Measurements from ENCODE around the gene DPYD. TPM values are rescaled to one million over a fixed set of nuclear protein-coding genes. Genes with fewer than 3 reads are reported as not detected.

Gene DPYD
- total RNA-seq, 2 experiments from 2014 or later, result 62.9 to 63.5 TPM

- Mint-ChIP-seq H3K27ac (no peak overlapping the region), H3K4me1 (no peaks in the 10 kb centered on the region), H3K9me3 (no peaks in the 10 kb centered on the region), H3K27me3 (no peaks in the 10 kb centered on the region), H3K36me3 (ENCODE audit: low read depth) (peaks cover 4% of the 10 kb centered on the region), H3K4me3 (no peak overlapping the region)
- POLR2A ChIA-PET, result interaction anchor here (0.7 kb wide), 1 partner anchor 55 kb away, joined by 3 read pairs; no protein-coding TSS in a partner anchor
- no peak for DNase-seq
- CTCF ChIA-PET, result no interaction called here
Measured at GRCh38 chr1:97740891-97741290, 179.9 kb downstream of the DPYD start.

- DNase-seq, result no peak
- no peaks in the 10 kb centered on the region for H3K9me3 Mint-ChIP-seq
- POLR2A ChIA-PET, result no interaction called here
- no peaks in the 10 kb centered on the region for H3K4me1 Mint-ChIP-seq
- no peak overlapping the region for H3K4me3 Mint-ChIP-seq
- no peaks in the 10 kb centered on the region for H3K27me3 Mint-ChIP-seq
- no peak overlapping the region for H3K27ac Mint-ChIP-seq
- CTCF ChIA-PET, result no interaction called here
- H3K36me3 Mint-ChIP-seq (ENCODE audit: low read depth), result peaks cover 6% of the 10 kb centered on the region
Measured at GRCh38 chr1:97739596-97740103, 181.2 kb downstream of the DPYD start.

GRCh38 chr1:97738270-97738669 lies 182.6 kb downstream of the DPYD start:
- Mint-ChIP-seq H3K9me3 (no peaks in the 10 kb centered on the region), H3K4me3 (no peak overlapping the region), H3K36me3 (ENCODE audit: low read depth) (peaks cover 6% of the 10 kb centered on the region), H3K27ac (no peak overlapping the region), H3K4me1 (no peaks in the 10 kb centered on the region), H3K27me3 (no peaks in the 10 kb centered on the region)
- CTCF ChIA-PET, result interaction anchor here (0.6 kb wide), 1 partner anchor 186 kb away, joined by 4 read pairs; no protein-coding TSS in a partner anchor
- DNase-seq, result no peak
- POLR2A ChIA-PET, result no interaction called here

GRCh38 chr1:97730271-97730670 lies 190.6 kb downstream of the DPYD start:
- Mint-ChIP-seq H3K36me3 (ENCODE audit: low read depth) (no peaks in the 10 kb centered on the region), H3K27ac (no peak overlapping the region), H3K4me1 (no peaks in the 10 kb centered on the region), H3K27me3 (no peaks in the 10 kb centered on the region), H3K4me3 (no peak overlapping the region), H3K9me3 (no peaks in the 10 kb centered on the region)
- ChIA-PET CTCF (no interaction called here), POLR2A (no interaction called here)
- DNase-seq, result no peak

GRCh38 chr1:97728436-97728835 lies 192.4 kb downstream of the DPYD start:
- peaks cover 9% of the 10 kb centered on the region for H3K9me3 Mint-ChIP-seq
- POLR2A ChIA-PET, result no interaction called here
- no peaks in the 10 kb centered on the region for H3K4me1 Mint-ChIP-seq
- no peak overlapping the region for H3K4me3 Mint-ChIP-seq
- peaks cover 5% of the 10 kb centered on the region for H3K36me3 Mint-ChIP-seq (ENCODE audit: low read depth)
- no peak overlapping the region for H3K27ac Mint-ChIP-seq
- CTCF ChIA-PET, result no interaction called here
- no peak for DNase-seq
- no peaks in the 10 kb centered on the region for H3K27me3 Mint-ChIP-seq

- no peak overlapping the region for H3K27ac Mint-ChIP-seq
- ChIA-PET POLR2A (interaction anchor here (0.6 kb wide), 1 partner anchor 321 kb away, joined by 12 read pairs; no protein-coding TSS in a partner anchor), CTCF (no interaction called here)
- no peaks in the 10 kb centered on the region for H3K4me1 Mint-ChIP-seq
- no peaks in the 10 kb centered on the region for H3K27me3 Mint-ChIP-seq
- peaks cover 9% of the 10 kb centered on the region for H3K9me3 Mint-ChIP-seq
- H3K36me3 Mint-ChIP-seq (ENCODE audit: low read depth), result peaks cover 5% of the 10 kb centered on the region
- H3K4me3 Mint-ChIP-seq, result no peak overlapping the region
- no peak for DNase-seq
Measured at GRCh38 chr1:97727029-97727428, 193.8 kb downstream of the DPYD start.

- CTCF ChIA-PET, result no interaction called here
- Mint-ChIP-seq H3K27me3 (no peaks in the 10 kb centered on the region), H3K4me1 (no peaks in the 10 kb centered on the region)
Measured at GRCh38 chr1:97726386-97726785, 194.4 kb downstream of the DPYD start.

GRCh38 chr1:97721221-97721620 lies 199.6 kb downstream of the DPYD start:
- CTCF ChIA-PET, result no interaction called here

More at GRCh38 chr1:97726386-97726785, 194.4 kb downstream of the DPYD start:
- Mint-ChIP-seq H3K36me3 (ENCODE audit: low read depth) (peaks cover 5% of the 10 kb centered on the region), H3K9me3 (peaks cover 9% of the 10 kb centered on the region), H3K4me3 (no peak overlapping the region), H3K27ac (no peak overlapping the region)
- DNase-seq, result no peak
- POLR2A ChIA-PET, result interaction anchor here (0.6 kb wide), 1 partner anchor 322 kb away, joined by 12 read pairs; no protein-coding TSS in a partner anchor

GRCh38 chr1:97712980-97713379 lies 207.9 kb downstream of the DPYD start:
- POLR2A ChIA-PET, result no interaction called here
- peaks cover 3% of the 10 kb centered on the region for H3K9me3 Mint-ChIP-seq
- H3K27me3 Mint-ChIP-seq, result no peaks in the 10 kb centered on the region
- no peak overlapping the region for H3K27ac Mint-ChIP-seq
- DNase-seq, result no peak
- CTCF ChIA-PET, result no interaction called here
- no peak overlapping the region for H3K4me3 Mint-ChIP-seq
- H3K4me1 Mint-ChIP-seq, result no peaks in the 10 kb centered on the region
- H3K36me3 Mint-ChIP-seq (ENCODE audit: low read depth), result peaks cover 7% of the 10 kb centered on the region

More at GRCh38 chr1:97721221-97721620, 199.6 kb downstream of the DPYD start:
- no peak for DNase-seq
- Mint-ChIP-seq H3K27me3 (no peaks in the 10 kb centered on the region), H3K4me1 (no peaks in the 10 kb centered on the region), H3K9me3 (peaks cover 12% of the 10 kb centered on the region), H3K27ac (no peak overlapping the region), H3K4me3 (no peak overlapping the region), H3K36me3 (ENCODE audit: low read depth) (peaks cover 31% of the 10 kb centered on the region)
- POLR2A ChIA-PET, result no interaction called here

GRCh38 chr1:97711858-97712257 lies 209.0 kb downstream of the DPYD start:
- Mint-ChIP-seq H3K4me1 (no peaks in the 10 kb centered on the region), H3K4me3 (no peak overlapping the region), H3K9me3 (peaks cover 1% of the 10 kb centered on the region), H3K27me3 (no peaks in the 10 kb centered on the region), H3K36me3 (ENCODE audit: low read depth) (no peaks in the 10 kb centered on the region), H3K27ac (no peak overlapping the region)
- ChIA-PET POLR2A (no interaction called here), CTCF (no interaction called here)
- no peak for DNase-seq

GRCh38 chr1:97693601-97694000 lies 227.2 kb downstream of the DPYD start:
- DNase-seq, result no peak
- H3K27ac Mint-ChIP-seq, result no peak overlapping the region

GRCh38 chr1:97691325-97691724 lies 229.5 kb downstream of the DPYD start:
- Mint-ChIP-seq H3K27ac (no peak overlapping the region), H3K27me3 (no peaks in the 10 kb centered on the region), H3K4me1 (no peaks in the 10 kb centered on the region), H3K9me3 (no peaks in the 10 kb centered on the region), H3K4me3 (no peak overlapping the region), H3K36me3 (ENCODE audit: low read depth) (peaks cover 30% of the 10 kb centered on the region)
- CTCF ChIA-PET, result no interaction called here
- POLR2A ChIA-PET, result no interaction called here
- no peak for DNase-seq

More at GRCh38 chr1:97693601-97694000, 227.2 kb downstream of the DPYD start:
- no peaks in the 10 kb centered on the region for H3K4me1 Mint-ChIP-seq
- no peaks in the 10 kb centered on the region for H3K9me3 Mint-ChIP-seq
- H3K27me3 Mint-ChIP-seq, result no peaks in the 10 kb centered on the region
- H3K4me3 Mint-ChIP-seq, result no peak overlapping the region
- ChIA-PET CTCF (no interaction called here), POLR2A (no interaction called here)
- peaks cover 18% of the 10 kb centered on the region for H3K36me3 Mint-ChIP-seq (ENCODE audit: low read depth)

GRCh38 chr1:97685360-97685759 lies 235.5 kb downstream of the DPYD start:
- DNase-seq, result no peak
- H3K4me3 Mint-ChIP-seq, result no peak overlapping the region
- no peaks in the 10 kb centered on the region for H3K4me1 Mint-ChIP-seq
- POLR2A ChIA-PET, result no interaction called here
- peaks cover 29% of the 10 kb centered on the region for H3K36me3 Mint-ChIP-seq (ENCODE audit: low read depth)
- CTCF ChIA-PET, result no interaction called here
- H3K27ac Mint-ChIP-seq, result no peak overlapping the region
- H3K27me3 Mint-ChIP-seq, result no peaks in the 10 kb centered on the region
- no peaks in the 10 kb centered on the region for H3K9me3 Mint-ChIP-seq

GRCh38 chr1:97680894-97681293 lies 239.9 kb downstream of the DPYD start:
- H3K27me3 Mint-ChIP-seq, result no peaks in the 10 kb centered on the region
- ChIA-PET CTCF (no interaction called here), POLR2A (no interaction called here)
- no peak overlapping the region for H3K4me3 Mint-ChIP-seq
- H3K4me1 Mint-ChIP-seq, result no peaks in the 10 kb centered on the region
- H3K36me3 Mint-ChIP-seq (ENCODE audit: low read depth), result peaks cover 33% of the 10 kb centered on the region
- no peak overlapping the region for H3K27ac Mint-ChIP-seq
- no peak for DNase-seq
- H3K9me3 Mint-ChIP-seq, result peaks cover 4% of the 10 kb centered on the region

Data from activated CD4-positive, alpha-beta T cell treated with anti-CD3 and anti-CD28 coated beads, Interleukin-2, amount 10 ng/mL, durations not matched to agents 7 days and 5 days (primary cell).